RPMI8226 (cell line): ENCODE results near the gene PRKCA.

Source experiments
- DNase-seq: peaks from one replicate; pipeline ENCODE4 v3.0.0-alpha.2; 2015

Gene PRKCA

DNA sequence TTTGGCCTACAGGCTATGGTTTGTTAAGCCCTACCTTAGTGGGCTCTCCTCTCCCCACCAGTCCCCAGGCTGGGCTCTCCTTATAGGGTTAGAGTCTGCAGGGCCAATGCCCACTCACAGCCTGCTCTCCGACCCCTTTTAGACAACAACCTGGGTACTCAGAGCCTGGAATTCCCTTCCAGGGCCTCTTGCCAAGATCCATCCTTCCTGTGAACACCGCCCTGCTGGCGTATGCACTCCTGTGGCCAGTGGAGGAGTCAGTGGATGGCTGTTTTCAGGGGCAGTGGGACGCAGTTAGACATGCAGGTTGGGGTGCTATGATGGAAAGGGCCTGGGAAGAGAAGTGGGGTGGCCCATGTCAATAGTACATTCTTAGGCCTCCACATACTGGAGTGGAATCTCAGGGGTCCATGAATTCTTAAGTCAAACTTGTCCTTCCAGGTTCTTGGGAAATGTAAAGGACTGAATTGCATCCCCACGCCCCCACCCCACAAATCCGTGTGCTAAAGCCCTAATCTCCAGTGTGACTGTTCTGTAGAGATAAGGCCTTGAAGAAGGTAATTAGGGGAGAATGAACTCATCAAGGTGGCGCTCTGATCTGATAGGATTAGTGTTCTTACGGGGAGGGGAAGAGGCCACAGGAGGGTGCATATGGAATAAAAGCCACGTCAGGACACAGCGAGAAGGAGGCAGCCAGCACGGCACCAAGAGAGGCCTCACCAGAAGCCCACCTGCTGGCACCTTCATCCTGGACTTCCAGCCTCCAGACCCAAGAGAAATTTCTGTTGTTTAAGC, 450.9 kb downstream of the PRKCA start:
- no peak for DNase-seq

GRCh38 chr17:66755101-66755943, 452.9 kb downstream of the PRKCA start:
- no peak for DNase-seq

GRCh38 chr17:66755944-66756290, 453.5 kb downstream of the PRKCA start:
- DNase-seq = no peak

DNA sequence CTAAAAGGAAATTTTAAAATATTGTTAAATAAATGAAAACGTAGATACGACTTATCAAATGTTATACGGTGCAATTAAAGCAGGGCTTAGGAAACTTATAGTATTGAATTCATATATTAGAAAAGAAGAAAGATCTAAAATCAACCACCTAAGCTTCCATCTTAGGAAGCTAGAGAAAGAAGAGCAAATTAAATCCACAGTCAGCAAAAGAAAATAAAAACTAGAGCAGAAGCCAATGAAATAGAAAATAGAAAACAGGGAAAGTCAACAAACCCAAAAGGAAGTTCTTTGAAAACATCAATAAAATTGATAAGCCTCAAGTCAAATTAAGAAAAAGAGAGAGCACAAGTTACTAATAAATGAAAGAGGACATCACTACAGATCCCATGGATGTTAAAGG, 457.9 kb downstream of the PRKCA start:
- DNase-seq = no peak

- DNase-seq = no peak
Measured at GRCh38 chr17:66762276-66762675, 459.9 kb downstream of the PRKCA start.

- no peak for DNase-seq
Measured at GRCh38 chr17:66763056-66763455, 460.6 kb downstream of the PRKCA start.

DNA sequence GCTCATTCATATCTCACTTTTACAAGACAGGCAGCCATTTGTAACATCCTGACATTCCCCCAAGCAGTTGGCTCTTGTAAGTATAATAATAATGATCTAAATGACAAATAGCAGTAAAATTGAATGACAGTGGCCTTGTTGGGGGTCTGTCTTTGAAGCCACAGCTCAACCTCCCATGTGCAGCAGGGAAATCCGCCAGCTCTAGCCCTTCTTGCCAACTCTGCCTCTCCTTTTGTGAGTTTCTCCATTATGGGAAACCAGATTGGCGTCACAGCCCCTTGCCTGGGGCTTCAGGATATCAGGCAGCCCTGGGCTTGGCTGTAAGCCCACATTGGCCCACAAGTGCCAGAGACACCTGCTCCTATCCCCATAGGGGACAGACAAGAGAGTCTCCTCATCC, 462.1 kb downstream of the PRKCA start:
- DNase-seq = no peak

DNA sequence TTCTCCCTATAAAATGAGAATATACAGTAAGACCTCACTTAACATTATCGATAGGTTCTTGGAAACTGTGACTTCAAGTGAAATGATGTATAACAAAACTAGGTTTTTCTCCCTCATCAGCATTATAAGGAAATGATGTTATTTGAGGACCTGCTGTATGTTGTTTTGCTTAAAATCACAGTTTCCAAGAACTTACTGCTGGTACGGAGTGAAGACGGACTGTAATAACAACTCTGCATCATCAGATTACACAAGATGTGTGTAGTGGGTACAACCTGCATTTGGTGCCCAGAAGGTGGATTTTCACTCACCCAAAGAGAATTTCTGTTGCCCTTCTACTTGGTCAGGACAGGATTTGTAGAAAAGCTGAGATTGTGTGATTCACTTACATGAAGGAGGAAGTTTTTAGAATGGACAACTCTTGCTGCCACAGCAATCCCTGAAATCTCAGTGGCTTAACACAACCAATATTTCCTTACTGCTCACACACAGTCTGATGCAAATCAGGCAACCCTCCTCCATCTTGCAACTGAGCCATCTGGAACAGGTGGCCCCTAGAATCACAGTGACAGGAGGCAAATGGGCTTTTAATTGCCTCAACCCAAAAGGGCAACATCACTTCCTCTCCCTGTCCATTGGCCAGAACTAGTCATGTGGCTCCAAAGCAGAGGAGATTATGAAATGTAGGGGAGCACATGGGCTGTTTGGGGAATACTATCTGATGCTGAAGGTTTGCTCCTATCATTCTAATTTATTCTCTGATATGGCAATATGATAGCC, 464.9 kb downstream of the PRKCA start:
- DNase-seq = no peak

- no peak for DNase-seq
Measured at GRCh38 chr17:66769911-66770310, 467.5 kb downstream of the PRKCA start.

DNA sequence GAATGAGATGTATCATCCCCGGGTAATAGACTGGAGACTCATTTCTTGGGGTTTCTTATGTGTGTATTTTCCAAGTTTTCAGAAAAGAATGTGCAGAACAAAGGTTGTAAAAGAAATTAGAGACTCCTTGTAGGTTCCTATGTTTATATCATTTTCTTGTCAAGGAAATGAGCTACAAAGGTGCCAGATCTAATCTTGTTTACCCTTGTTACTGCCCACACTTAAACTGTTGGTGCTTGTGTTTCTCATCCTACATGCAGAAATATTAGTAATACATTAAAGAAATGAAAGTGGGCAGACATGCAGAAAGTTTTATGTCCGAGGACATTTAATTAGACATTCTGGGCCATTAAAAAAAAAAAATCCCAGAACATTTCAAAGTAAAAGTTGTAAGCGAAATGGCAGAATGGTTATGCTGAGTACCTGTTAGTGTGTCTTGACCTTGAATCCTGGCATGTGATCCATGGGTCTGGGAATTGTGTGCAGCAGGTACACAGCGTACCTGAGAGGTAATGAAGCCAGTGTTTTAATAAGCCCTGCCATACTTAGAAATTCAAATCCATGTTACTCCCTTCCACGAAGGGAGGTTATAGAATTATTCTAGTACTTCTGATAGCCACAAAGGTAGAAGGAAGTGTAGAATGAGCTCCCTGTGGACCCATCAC, 469.9 kb downstream of the PRKCA start:
- no peak for DNase-seq

- DNase-seq = no peak
Measured at GRCh38 chr17:66775271-66775670, 472.9 kb downstream of the PRKCA start.

DNA sequence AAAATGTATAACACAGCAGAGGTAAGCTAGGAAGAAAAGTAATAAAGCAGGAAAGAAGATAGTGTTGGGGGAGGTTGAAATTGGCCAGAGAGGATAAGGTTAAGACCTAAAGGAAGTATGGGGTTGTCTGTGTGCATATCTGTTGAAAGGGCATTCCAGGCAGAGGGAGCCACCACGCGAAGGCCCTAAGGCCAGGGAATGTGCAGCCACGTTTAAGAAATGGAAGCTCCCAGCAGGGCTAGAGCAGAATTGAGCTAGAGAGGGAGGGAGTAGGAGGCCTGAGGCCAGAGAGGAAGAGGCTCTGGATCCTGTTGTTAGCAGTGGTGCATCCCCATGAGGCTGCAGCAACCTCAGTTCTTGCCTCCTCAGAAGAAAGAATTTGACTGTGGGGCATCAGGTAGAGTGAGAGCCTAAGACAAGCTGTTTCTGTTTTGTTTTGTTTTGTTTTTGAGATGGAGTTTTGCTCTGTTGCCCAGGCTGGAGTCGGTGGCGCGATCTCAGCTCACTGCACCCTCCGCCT, 473.5 kb downstream of the PRKCA start:
- DNase-seq = no peak

DNA sequence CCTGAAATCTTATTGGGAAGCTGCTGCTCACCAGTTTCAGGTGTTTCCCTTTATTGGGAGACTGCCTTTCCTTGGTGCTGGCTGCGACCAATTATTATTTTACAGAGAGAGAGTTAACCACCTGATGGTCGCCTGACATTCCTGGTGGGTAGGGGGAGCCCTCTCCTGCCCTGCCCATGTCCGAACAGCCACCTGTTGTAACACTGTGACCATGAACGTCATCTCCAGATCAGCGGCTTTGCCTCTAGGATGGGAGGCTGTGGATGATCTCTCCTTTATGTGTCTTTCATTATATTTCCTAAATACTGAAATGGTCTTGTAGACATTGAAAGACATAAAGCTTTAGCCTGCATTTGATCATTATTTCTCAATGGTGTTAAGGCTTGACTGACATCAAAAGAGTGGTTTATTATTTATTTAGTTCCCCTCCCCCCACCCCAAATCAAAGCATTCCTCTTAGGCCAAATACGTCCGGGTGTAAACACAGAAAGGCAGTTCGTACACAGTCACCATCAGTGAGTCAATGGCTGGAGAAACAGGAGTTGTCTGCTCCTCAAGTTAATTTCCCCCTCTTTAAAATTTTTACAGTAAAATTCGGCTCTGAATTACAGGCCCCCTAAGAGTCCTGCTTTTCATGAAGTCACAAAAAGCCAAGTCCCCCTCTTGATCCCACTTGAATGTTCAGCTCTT, 474.7 kb downstream of the PRKCA start:
- no peak for DNase-seq

GRCh38 chr17:66777689-66778225, 475.3 kb downstream of the PRKCA start:
- DNase-seq = peak; percentile 45

DNA sequence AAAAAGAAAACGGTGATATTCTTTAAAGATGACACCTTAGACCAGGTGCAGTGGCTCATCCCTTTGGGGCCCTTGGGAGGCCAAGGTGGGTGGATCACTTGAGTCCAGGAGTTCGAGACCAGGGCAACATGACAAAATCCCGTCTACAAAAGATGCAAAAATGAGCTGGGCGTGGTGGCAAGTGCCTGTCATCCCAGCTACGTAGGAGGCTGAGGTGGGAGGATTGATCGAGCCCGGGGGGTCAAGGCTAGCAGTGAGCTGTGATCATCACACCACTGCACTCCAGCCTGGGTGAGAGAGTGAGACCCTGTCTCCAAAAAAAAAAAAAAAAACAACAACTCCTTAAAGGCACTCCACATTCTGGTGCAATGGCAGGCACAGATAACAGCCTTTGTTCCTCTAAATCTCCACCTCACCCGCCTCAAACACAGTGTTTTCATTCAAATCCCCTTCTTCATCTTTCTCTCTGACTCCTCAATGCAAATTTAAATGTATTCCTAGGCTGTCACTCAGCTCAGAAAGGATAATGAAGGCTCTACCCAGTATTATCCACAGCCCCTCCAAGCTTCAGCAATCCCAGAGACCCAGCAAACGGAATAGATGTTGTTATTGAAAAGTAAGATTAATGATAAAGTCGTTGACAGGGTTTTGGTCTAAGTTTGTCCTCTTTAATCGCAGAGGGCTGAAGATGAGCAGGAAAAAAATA, 476.3 kb downstream of the PRKCA start:
- no peak for DNase-seq

- DNase-seq = no peak
Measured at GRCh38 chr17:66779237-66779606, 476.8 kb downstream of the PRKCA start.

GRCh38 chr17:66781135-66781534, 478.7 kb downstream of the PRKCA start:
- DNase-seq = no peak

GRCh38 chr17:66782851-66783250, 480.4 kb downstream of the PRKCA start:
- DNase-seq = no peak

GRCh38 chr17:66783656-66784381, 481.4 kb downstream of the PRKCA start:
- DNase-seq = no peak

- no peak for DNase-seq
Measured at GRCh38 chr17:66784621-66785364, 482.4 kb downstream of the PRKCA start.
